Measurements from ENCODE around the gene CHMP4B.

GRCh38 chr20:33846291-33846935 lies 35.3 kb downstream of the CHMP4B start:
- no peak for TF ChIP-seq CTCF (conservative IDR thresholded peaks at IDR 0.05)
- no peak for TF ChIP-seq ZFX (IDR thresholded peaks at IDR 0.05)
